GM12878 (cell line): ENCODE data around the gene TAS2R10.

Experiments used
- EP300 ChIP-seq, 2 experiments: fragments of 150-350 bp in 1 of 2; IDR thresholded peaks; 2 replicates each; pipeline ENCODE4 v1.6.1; 2011 to 2012; ENCODE audit warnings: low read depth in 2 of 2, low read length in 2 of 2, borderline replicate concordance in 1 of 2, improper control_type of control experiment in 1 of 2, inconsistent platforms in 1 of 2; ENCODE audit not compliant: control insufficient read depth in 1 of 2
- MXI1 ChIP-seq: fragments of 150-350 bp; IDR thresholded peaks from 2 replicates; pipeline ENCODE4 v1.6.1; 2011; ENCODE audit warnings: low read depth, mild to moderate bottlenecking, inconsistent platforms, low read length, improper control_type of control experiment
- PKNOX1 ChIP-seq: fragments of 450-650 bp; IDR thresholded peaks from 2 replicates; pipeline ENCODE4 v1.6.1; 2016; ENCODE audit warnings: mild to moderate bottlenecking

- TF ChIP-seq EP300 (IDR thresholded peaks at IDR 0.05; ENCODE audit: borderline replicate concordance in 1 of 2, control insufficient read depth in 1 of 2, low read depth in 2 of 2, low read length in 2 of 2) (no peak), PKNOX1 (no peak), MXI1 (no peak)
Observed at GRCh38 chr12:10842862-10843261, 16.7 kb upstream of the TAS2R10 start.
